Neural cell (in vitro differentiated cells): Measurements from ENCODE around the gene CCT3. TPM values are rescaled to one million over a fixed set of nuclear protein-coding genes. Genes with fewer than 3 reads are reported as not detected.
"Not testable (repeated sequence)": the region's sequence is repeated elsewhere in the genome, so short reads cannot be mapped to it uniquely, and the experiment has no call there.

Experiments used
- H2AFZ ChIP-seq: fragments of 200-600, 300-800 bp; sonication (generic), shearing (Covaris generic); 2 replicates; pipeline ENCODE4 v1.6.0; 2014; ENCODE audit warnings: low read depth, mild to moderate bottlenecking, antibody characterized with exemption, low read length, moderate library complexity
- H3F3A ChIP-seq: fragments of 200-600 bp; shearing (Covaris generic); 2 replicates; pipeline ENCODE4 v1.6.1; 2016; ENCODE audit warnings: mild to moderate bottlenecking, moderate library complexity, mixed read lengths, antibody characterized with exemption, low read length; ENCODE audit not compliant: insufficient read depth, poor library complexity, severe bottlenecking
- H3K27ac ChIP-seq: fragments of 200-600, 300-800 bp; sonication (generic), shearing (Covaris generic); 2 replicates; pipeline ENCODE4 v1.5.1; 2014; ENCODE audit warnings: mild to moderate bottlenecking, low read length, moderate library complexity
- H3K27me3 ChIP-seq: fragments of 300-800, 200-600 bp; sonication (generic), shearing (Covaris generic); 2 replicates; pipeline ENCODE4 v1.6.0; 2014; ENCODE audit warnings: mild to moderate bottlenecking, low read depth, low read length, moderate library complexity; ENCODE audit not compliant: insufficient read depth
- H3K36me3 ChIP-seq: fragments of 300-800, 200-600 bp; sonication (generic), shearing (Covaris generic); 2 replicates; pipeline ENCODE4 v1.5.1; 2014; ENCODE audit warnings: mild to moderate bottlenecking, antibody characterized with exemption, low read length, moderate library complexity; ENCODE audit not compliant: insufficient read depth
- H3K4me2 ChIP-seq: fragments of 300-800, 200-600 bp; sonication (generic), shearing (Covaris generic); 2 replicates; pipeline ENCODE4 v1.6.0; 2014; ENCODE audit warnings: mild to moderate bottlenecking, low read length
- H3K4me3 ChIP-seq: fragments of 300-800, 200-600 bp; sonication (generic), shearing (Covaris generic); 2 replicates; pipeline ENCODE4 v1.5.1; 2014; ENCODE audit warnings: mild to moderate bottlenecking, low read length, moderate library complexity
- H3K79me2 ChIP-seq: fragments of 200-600 bp; shearing (Covaris generic); replicated peaks from 2 replicates; pipeline ENCODE4 v1.6.0; 2014; ENCODE audit warnings: mild to moderate bottlenecking, low read length, moderate library complexity; ENCODE audit not compliant: insufficient read depth
- H3K9ac ChIP-seq: fragments of 300-800, 200-600 bp; sonication (generic), shearing (Covaris generic); 2 replicates; pipeline ENCODE4 v1.6.1; 2016; ENCODE audit warnings: mild to moderate bottlenecking, low read length, mixed read lengths
- H3K9me2 ChIP-seq: fragments of 200-600 bp; shearing (Covaris generic); 2 replicates; pipeline ENCODE4 v1.6.1; 2016; ENCODE audit warnings: mild to moderate bottlenecking, low read length, mixed read lengths; ENCODE audit not compliant: insufficient read depth
- H3K9me3 ChIP-seq: fragments of 200-600, 300-800 bp; sonication (generic), shearing (Covaris generic); 2 replicates; pipeline ENCODE4 v1.6.1; 2016; ENCODE audit warnings: mild to moderate bottlenecking, mixed run types, low read length, moderate library complexity, mixed read lengths
- H4K20me1 ChIP-seq: fragments of 200-600 bp; shearing (Covaris generic); 2 replicates; pipeline ENCODE4 v1.6.1; 2016; ENCODE audit warnings: mild to moderate bottlenecking, mixed run types; ENCODE audit not compliant: insufficient read depth
- EP300 ChIP-seq: fragments of 450-650 bp; conservative IDR thresholded peaks from 2 replicates; pipeline ENCODE4 v1.6.1; 2014; ENCODE audit warnings: antibody characterized with exemption, mild to moderate bottlenecking, moderate library complexity; ENCODE audit not compliant: poor library complexity, severe bottlenecking
- EZH2 ChIP-seq: fragments of 200-600, 300-800 bp; shearing (Covaris generic), sonication (generic); IDR thresholded peaks from 2 replicates; pipeline ENCODE4 v1.6.1; 2014; ENCODE audit warnings: antibody characterized with exemption, low read length, borderline replicate concordance, mild to moderate bottlenecking; ENCODE audit not compliant: insufficient read depth, poor library complexity, severe bottlenecking
- MXI1 ChIP-seq: fragments of 450-650 bp; conservative IDR thresholded peaks from 2 replicates; pipeline ENCODE4 v1.6.1; 2014; ENCODE audit warnings: antibody characterized with exemption, mild to moderate bottlenecking; ENCODE audit not compliant: poor library complexity, severe bottlenecking
- POLR2AphosphoS5 ChIP-seq: IDR thresholded peaks from 2 replicates; pipeline ENCODE4 v1.6.1; 2012
- RAD21 ChIP-seq: fragments of 450-650 bp; conservative IDR thresholded peaks from 2 replicates; pipeline ENCODE4 v1.6.1; 2014; ENCODE audit warnings: antibody characterized with exemption, mild to moderate bottlenecking, moderate library complexity
- SMC3 ChIP-seq: fragments of 450-650 bp; conservative IDR thresholded peaks from 2 replicates; pipeline ENCODE4 v1.6.1; 2014; ENCODE audit warnings: antibody characterized with exemption, mild to moderate bottlenecking, moderate library complexity; ENCODE audit not compliant: poor library complexity
- TAF1 ChIP-seq: IDR thresholded peaks from 2 replicates; pipeline ENCODE4 v1.6.1; 2012; ENCODE audit warnings: low read depth
- polyA plus RNA-seq: library from polyadenylated mRNA; depleted of rRNA; stranded (reverse); fragments of >200 nt; gene quantifications from 2 replicates; pipeline ENCODE4 v1.2.3, GENCODE V29; 2014
- TF ChIP-seq, protein P1 (sequence below): fragments of 450-650 bp; IDR thresholded peaks from 2 replicates; pipeline ENCODE4 v1.5.1; 2014; ENCODE audit warnings: antibody characterized with exemption, mild to moderate bottlenecking, moderate library complexity; ENCODE audit not compliant: poor library complexity, severe bottlenecking
- TF ChIP-seq, protein P2 (sequence below): IDR thresholded peaks from 2 replicates; pipeline ENCODE4 v1.6.1; 2012; ENCODE audit warnings: borderline replicate concordance

Gene CCT3
- polyA plus RNA-seq, 1 donor from 2014 or later, result 288 TPM

DNA sequence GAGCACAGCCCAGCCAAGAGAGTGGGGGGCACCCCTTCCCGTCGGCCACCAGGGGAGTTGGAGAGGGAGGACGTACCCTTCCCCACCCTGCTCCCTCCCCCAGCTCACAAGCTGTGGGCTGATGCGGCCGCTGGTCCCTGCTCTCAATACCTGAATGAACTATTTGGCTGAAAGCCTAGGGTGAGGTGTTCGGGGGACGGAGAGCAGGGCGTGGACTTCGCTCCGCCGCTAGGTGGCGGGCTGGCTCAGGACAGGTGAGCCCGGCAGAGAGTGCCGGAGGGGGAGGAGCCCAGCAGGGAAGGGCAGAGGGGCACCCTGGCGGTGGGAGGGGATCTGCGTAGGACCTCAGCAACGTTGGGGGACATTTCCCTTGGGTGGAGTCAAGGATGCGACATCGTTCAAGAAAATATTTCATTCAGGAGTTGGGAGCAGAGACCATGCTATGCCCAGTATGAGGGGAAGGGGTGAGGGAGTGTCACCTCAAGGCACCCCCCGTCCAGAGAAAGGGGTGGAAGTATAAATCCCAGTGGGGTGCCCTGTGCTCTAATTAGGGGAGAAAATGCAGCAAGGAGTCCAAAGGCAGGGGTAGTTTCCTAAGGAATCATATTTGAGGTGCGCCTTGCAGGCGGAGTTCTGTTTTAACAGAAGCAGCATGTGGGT, 18.9 kb upstream of the CCT3 start:
- H3K4me3 ChIP-seq, result no peak overlapping the region
- H3F3A ChIP-seq, result no peaks in the 10 kb centered on the region
- no peak overlapping the region for H2AFZ ChIP-seq
- H3K27me3 ChIP-seq, result no peaks in the 10 kb centered on the region
- no peaks in the 10 kb centered on the region for H3K36me3 ChIP-seq
- no peak overlapping the region for H3K9ac ChIP-seq
- no peaks in the 10 kb centered on the region for H3K9me2 ChIP-seq
- no peak overlapping the region for H3K27ac ChIP-seq
- no peaks in the 10 kb centered on the region for H3K79me2 ChIP-seq
- H3K9me3 ChIP-seq, result no peaks in the 10 kb centered on the region
- H4K20me1 ChIP-seq, result no peaks in the 10 kb centered on the region
- H3K4me2 ChIP-seq, result no peak overlapping the region
- TF ChIP-seq, protein P1, sequence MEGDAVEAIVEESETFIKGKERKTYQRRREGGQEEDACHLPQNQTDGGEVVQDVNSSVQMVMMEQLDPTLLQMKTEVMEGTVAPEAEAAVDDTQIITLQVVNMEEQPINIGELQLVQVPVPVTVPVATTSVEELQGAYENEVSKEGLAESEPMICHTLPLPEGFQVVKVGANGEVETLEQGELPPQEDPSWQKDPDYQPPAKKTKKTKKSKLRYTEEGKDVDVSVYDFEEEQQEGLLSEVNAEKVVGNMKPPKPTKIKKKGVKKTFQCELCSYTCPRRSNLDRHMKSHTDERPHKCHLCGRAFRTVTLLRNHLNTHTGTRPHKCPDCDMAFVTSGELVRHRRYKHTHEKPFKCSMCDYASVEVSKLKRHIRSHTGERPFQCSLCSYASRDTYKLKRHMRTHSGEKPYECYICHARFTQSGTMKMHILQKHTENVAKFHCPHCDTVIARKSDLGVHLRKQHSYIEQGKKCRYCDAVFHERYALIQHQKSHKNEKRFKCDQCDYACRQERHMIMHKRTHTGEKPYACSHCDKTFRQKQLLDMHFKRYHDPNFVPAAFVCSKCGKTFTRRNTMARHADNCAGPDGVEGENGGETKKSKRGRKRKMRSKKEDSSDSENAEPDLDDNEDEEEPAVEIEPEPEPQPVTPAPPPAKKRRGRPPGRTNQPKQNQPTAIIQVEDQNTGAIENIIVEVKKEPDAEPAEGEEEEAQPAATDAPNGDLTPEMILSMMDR, result peak; percentile 73
- TF ChIP-seq MXI1, result no peak
- TF ChIP-seq RAD21, result peak; percentile 40
- no peak for TF ChIP-seq POLR2AphosphoS5
- no peak for TF ChIP-seq EP300
- peak; percentile 57 for TF ChIP-seq SMC3
- TF ChIP-seq, protein P2, sequence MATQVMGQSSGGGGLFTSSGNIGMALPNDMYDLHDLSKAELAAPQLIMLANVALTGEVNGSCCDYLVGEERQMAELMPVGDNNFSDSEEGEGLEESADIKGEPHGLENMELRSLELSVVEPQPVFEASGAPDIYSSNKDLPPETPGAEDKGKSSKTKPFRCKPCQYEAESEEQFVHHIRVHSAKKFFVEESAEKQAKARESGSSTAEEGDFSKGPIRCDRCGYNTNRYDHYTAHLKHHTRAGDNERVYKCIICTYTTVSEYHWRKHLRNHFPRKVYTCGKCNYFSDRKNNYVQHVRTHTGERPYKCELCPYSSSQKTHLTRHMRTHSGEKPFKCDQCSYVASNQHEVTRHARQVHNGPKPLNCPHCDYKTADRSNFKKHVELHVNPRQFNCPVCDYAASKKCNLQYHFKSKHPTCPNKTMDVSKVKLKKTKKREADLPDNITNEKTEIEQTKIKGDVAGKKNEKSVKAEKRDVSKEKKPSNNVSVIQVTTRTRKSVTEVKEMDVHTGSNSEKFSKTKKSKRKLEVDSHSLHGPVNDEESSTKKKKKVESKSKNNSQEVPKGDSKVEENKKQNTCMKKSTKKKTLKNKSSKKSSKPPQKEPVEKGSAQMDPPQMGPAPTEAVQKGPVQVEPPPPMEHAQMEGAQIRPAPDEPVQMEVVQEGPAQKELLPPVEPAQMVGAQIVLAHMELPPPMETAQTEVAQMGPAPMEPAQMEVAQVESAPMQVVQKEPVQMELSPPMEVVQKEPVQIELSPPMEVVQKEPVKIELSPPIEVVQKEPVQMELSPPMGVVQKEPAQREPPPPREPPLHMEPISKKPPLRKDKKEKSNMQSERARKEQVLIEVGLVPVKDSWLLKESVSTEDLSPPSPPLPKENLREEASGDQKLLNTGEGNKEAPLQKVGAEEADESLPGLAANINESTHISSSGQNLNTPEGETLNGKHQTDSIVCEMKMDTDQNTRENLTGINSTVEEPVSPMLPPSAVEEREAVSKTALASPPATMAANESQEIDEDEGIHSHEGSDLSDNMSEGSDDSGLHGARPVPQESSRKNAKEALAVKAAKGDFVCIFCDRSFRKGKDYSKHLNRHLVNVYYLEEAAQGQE, result no peak
- no peak for TF ChIP-seq EZH2
- no peak for TF ChIP-seq TAF1

GRCh38 chr1:156356262-156356874, 18.3 kb upstream of the CCT3 start:
- Histone ChIP-seq H3K27ac (no peak overlapping the region), H3F3A (no peaks in the 10 kb centered on the region), H4K20me1 (no peaks in the 10 kb centered on the region), H3K9me2 (no peaks in the 10 kb centered on the region), H3K9me3 (no peaks in the 10 kb centered on the region), H3K36me3 (no peaks in the 10 kb centered on the region), H3K79me2 (no peaks in the 10 kb centered on the region), H3K4me3 (no peak overlapping the region), H3K9ac (no peak overlapping the region), H2AFZ (no peak overlapping the region), H3K27me3 (no peaks in the 10 kb centered on the region), H3K4me2 (no peak overlapping the region)
- TF ChIP-seq TAF1 (no peak), POLR2AphosphoS5 (no peak), MXI1 (no peak), EZH2 (no peak), RAD21 (no peak), SMC3 (no peak), EP300 (no peak)
- TF ChIP-seq, protein P1, result no peak
- TF ChIP-seq, protein P2, result no peak

DNA sequence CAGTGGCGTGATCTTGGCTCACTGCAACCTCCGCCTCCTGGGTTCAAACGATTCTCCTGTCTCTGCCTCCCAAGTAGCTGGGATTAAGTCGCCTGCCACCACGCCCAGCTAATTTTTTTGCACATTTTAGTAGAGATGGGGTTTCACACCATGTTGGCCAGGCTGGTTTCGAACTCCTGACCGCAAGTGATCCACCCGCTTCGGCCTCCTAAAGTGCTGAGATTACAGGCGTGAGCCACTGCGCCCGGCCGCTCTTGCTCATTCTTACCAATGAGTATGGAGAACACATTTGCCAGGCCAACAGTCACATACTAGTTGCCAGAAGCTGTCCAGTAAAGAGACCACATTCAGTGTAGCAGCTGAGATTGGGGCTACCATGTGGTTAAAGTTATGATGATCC, 14.4 kb upstream of the CCT3 start:
- H3K36me3 ChIP-seq, H3K4me3 ChIP-seq, H3F3A ChIP-seq, H3K9me2 ChIP-seq, H2AFZ ChIP-seq, H3K9ac ChIP-seq, H3K27ac ChIP-seq, H3K79me2 ChIP-seq, H3K9me3 ChIP-seq, H3K27me3 ChIP-seq, H4K20me1 ChIP-seq, H3K4me2 ChIP-seq: not testable (repeated sequence)
